GM19467 (cell line): ENCODE results near the gene AHDC1.

Experiments
- ATAC-seq: cut with Tn5 transposase; IDR thresholded peaks from one replicate; pipeline ENCODE4 v1.9.1; 2021; ENCODE audit warnings: mild to moderate bottlenecking, moderate library complexity; ENCODE audit not compliant: unreplicated experiment

The AHDC1 gene

DNA sequence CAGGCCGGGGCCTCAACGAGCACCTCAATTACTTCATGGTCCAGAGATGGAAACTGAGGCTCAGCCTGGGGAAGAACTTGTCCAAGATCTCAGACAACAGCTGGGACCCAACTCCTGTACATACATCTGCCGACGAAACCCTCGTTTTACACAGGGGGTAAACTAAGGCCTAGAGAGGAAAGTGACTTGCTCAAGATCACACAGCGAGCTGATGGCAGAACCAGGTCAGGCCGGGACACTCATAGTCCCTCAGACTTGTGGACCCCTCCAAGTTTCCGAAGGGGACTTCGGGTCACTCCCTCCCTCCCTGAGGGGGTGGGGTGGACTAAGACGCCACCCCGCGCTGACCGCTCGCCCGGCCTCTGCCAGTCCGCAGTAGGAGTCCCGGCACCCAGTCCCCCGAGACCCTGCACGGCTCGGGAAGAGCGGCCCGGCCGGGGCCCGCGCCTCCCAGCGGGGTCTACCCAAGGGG lies 114.4 kb downstream of the AHDC1 start:
- ATAC-seq: peak; percentile 4

DNA sequence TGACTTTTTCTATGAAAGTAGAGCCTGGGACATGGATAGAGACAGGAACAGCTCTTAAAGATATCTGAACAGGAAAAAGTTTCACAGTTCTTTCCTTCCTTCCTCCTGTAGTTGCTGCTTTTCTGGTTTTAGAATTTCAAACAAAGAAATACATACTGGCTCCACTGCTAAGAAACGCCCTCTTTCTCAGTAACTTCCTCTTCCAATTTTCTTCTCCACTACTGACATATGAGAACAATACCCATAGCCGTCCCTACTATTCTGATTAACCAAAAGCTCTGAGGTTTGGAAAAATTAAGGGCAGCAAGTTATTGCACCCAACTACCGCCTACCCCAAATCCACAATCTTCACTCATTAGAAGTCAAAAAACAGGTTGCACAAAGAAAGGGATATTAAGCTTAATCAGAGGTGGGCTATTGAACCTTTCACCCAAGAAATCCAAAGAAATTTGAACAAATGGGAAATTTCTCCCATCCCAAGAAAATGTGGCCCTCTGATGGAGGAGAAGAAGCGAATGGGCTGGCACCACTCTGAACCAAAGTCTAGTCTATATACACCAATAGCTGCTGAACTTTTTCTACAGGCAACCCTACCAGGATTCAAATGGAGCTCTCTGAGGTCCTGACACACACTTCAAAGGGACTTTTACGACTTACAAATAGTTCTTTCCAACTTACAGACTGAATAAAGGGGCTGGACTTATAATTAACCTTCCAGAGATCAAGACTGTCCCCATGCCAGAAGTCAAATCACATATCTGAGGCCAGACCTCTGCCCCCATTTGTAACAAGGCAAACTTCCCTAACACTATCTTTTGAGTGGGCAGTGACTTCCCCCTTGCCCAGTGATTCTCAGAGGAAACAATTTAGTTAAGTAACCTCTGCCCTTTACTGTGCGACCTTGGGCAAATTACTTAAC lies 115.7 kb downstream of the AHDC1 start:
- ATAC-seq: no peak

DNA sequence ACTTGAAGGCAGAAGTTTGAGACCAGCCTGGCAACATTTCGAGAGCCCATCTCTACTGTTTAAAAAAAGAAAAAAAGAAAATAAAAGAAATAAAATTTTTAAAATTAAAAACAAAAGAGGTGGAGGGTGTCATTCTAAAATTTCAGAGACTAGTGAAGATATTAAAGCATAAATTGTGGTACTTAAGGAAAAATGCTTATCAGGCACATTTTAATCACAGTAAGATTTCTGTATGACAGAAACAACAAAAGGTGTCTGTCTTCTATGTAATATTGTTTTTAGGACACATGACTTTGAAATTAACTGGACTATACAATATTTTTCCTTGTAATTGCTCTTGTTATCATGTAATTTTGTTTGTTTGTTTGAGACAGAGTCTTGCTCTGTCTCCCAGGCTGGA lies 118.6 kb downstream of the AHDC1 start:
- ATAC-seq: no peak
